Ascending aorta (tissue), 2 donors: Measurements from ENCODE around the gene SNAPC3. TPM values are rescaled to one million over a fixed set of nuclear protein-coding genes. Genes with fewer than 3 reads are reported as not detected.

Source experiments
- DNase-seq, 2 donors: peaks; one replicate each; pipeline ENCODE4 v3.0.0-alpha.2; 2019; ENCODE audit warnings: low spot score in 2 of 2
- H3K27ac ChIP-seq, 2 donors: fragments of 200-600 bp; sonication (generic); one replicate each; pipeline ENCODE4 v1.5.1; 2016 to 2017; ENCODE audit warnings: mild to moderate bottlenecking in 1 of 2
- H3K27me3 ChIP-seq: fragments of 200-600 bp; sonication (generic); one replicate; pipeline ENCODE4 v1.5.1; 2017
- H3K36me3 ChIP-seq, 2 donors: fragments of 200-600 bp; sonication (generic); one replicate each; pipeline ENCODE4 v1.5.1; 2016
- H3K4me1 ChIP-seq, 2 donors: fragments of 200-600 bp; sonication (generic); one replicate each; pipeline ENCODE4 v1.5.1; 2016 to 2017; ENCODE audit warnings: mild to moderate bottlenecking in 1 of 2
- H3K4me3 ChIP-seq, 2 donors: fragments of 200-600 bp; sonication (generic); one replicate each; pipeline ENCODE4 v1.5.1; 2016 to 2017; ENCODE audit warnings: mild to moderate bottlenecking in 1 of 2
- H3K9me3 ChIP-seq, 2 donors: fragments of 200-600 bp; sonication (generic); one replicate each; pipeline ENCODE4 v1.5.1; 2016
- CTCF ChIP-seq, 3 experiments: fragments of 200-600 bp in 2 of 3; fragments of 450-650 bp in 1 of 3; sonication (generic) in 2 of 3; IDR thresholded peaks; one replicate each; pipeline ENCODE4 v1.5.1; 2016 to 2019; ENCODE audit warnings: antibody characterized with exemption in 3 of 3, mild to moderate bottlenecking in 1 of 3, moderate library complexity in 1 of 3
- intact Hi-C: fragments of 100-400 bp; cut with DNase I; formaldehyde crosslinking; loops from one replicate; pipeline ENCODE4 v1.15.1; 2023
- total RNA-seq: library from RNA; depleted of rRNA; stranded (reverse); fragments of >200 nt; gene quantifications from one replicate; pipeline ENCODE4 v1.1.0, GENCODE V29; 2016

Gene SNAPC3
- total RNA-seq, 1 donor from 2014 or later = 8.8 TPM

GRCh38 chr9:15444141-15444540 is 21.5 kb downstream of the SNAPC3 start:
- DNase-seq = no peak
- TF ChIP-seq CTCF (IDR thresholded peaks at IDR 0.05) = no peak
- intact Hi-C loops = no loop called here
- peaks cover 0 to 4% of the 10 kb centered on the region in 2 donors for H3K4me1 ChIP-seq
- H3K27me3 ChIP-seq = no peaks in the 10 kb centered on the region
- peaks cover 42 to 63% of the 10 kb centered on the region in 2 donors for H3K36me3 ChIP-seq
- no peaks in the 10 kb centered on the region for H3K9me3 ChIP-seq
- H3K4me3 ChIP-seq = no peak overlapping the region
- H3K27ac ChIP-seq = no peak overlapping the region

GRCh38 chr9:15453956-15454355 is 31.3 kb downstream of the SNAPC3 start:
- H3K27ac ChIP-seq = no peak overlapping the region
- no peak overlapping the region for H3K4me3 ChIP-seq
- H3K27me3 ChIP-seq = no peaks in the 10 kb centered on the region
- intact Hi-C loops = no loop called here
- no peaks in the 10 kb centered on the region for H3K4me1 ChIP-seq
- no peak for DNase-seq
- peaks cover 44 to 74% of the 10 kb centered on the region in 2 donors for H3K36me3 ChIP-seq
- no peak for TF ChIP-seq CTCF (IDR thresholded peaks at IDR 0.05)
- no peaks in the 10 kb centered on the region for H3K9me3 ChIP-seq

- Histone ChIP-seq H3K4me1 (no peaks in the 10 kb centered on the region), H3K27ac (no peak overlapping the region), H3K4me3 (no peak overlapping the region), H3K36me3 (peaks cover 24 to 70% of the 10 kb centered on the region in 2 donors), H3K27me3 (no peaks in the 10 kb centered on the region), H3K9me3 (no peaks in the 10 kb centered on the region)
- intact Hi-C loops = no loop called here
- no peak for DNase-seq
- TF ChIP-seq CTCF (IDR thresholded peaks at IDR 0.05) = no peak
Measured at GRCh38 chr9:15461056-15461455, 38.4 kb downstream of the SNAPC3 start.

- no peak for TF ChIP-seq CTCF (IDR thresholded peaks at IDR 0.05)
- intact Hi-C loops = no loop called here
- H3K9me3 ChIP-seq = no peaks in the 10 kb centered on the region
- no peak overlapping the region for H3K27ac ChIP-seq
- no peak for DNase-seq
- H3K4me3 ChIP-seq = no peak overlapping the region
- no peaks in the 10 kb centered on the region for H3K27me3 ChIP-seq
- no peaks in the 10 kb centered on the region for H3K4me1 ChIP-seq
- H3K36me3 ChIP-seq = peaks cover 27 to 68% of the 10 kb centered on the region in 2 donors
Measured at GRCh38 chr9:15461601-15462000, 38.9 kb downstream of the SNAPC3 start.

GRCh38 chr9:15468145-15468544 is 45.5 kb downstream of the SNAPC3 start:
- no peak for DNase-seq
- no peak for TF ChIP-seq CTCF (IDR thresholded peaks at IDR 0.05)
- no peak overlapping the region for H3K4me3 ChIP-seq
- no peak overlapping the region for H3K27ac ChIP-seq
- H3K27me3 ChIP-seq = no peaks in the 10 kb centered on the region
- no peaks in the 10 kb centered on the region for H3K9me3 ChIP-seq
- peaks cover 31 to 39% of the 10 kb centered on the region in 2 donors for H3K36me3 ChIP-seq
- intact Hi-C loops = no loop called here
- H3K4me1 ChIP-seq = no peaks in the 10 kb centered on the region

- TF ChIP-seq CTCF (IDR thresholded peaks at IDR 0.05) = no peak
- Histone ChIP-seq H3K4me1 (no peaks in the 10 kb centered on the region), H3K27ac (peak overlapping the region in 1 of 2 donors; percentile 51), H3K27me3 (no peaks in the 10 kb centered on the region), H3K4me3 (no peak overlapping the region), H3K36me3 (peaks cover 33 to 35% of the 10 kb centered on the region in 2 donors), H3K9me3 (no peaks in the 10 kb centered on the region)
- no peak for DNase-seq
- intact Hi-C loops = no loop called here
Measured at GRCh38 chr9:15469406-15469805, 46.7 kb downstream of the SNAPC3 start.
